ENCODE results near the gene COL8A1.

Gene COL8A1

DNA sequence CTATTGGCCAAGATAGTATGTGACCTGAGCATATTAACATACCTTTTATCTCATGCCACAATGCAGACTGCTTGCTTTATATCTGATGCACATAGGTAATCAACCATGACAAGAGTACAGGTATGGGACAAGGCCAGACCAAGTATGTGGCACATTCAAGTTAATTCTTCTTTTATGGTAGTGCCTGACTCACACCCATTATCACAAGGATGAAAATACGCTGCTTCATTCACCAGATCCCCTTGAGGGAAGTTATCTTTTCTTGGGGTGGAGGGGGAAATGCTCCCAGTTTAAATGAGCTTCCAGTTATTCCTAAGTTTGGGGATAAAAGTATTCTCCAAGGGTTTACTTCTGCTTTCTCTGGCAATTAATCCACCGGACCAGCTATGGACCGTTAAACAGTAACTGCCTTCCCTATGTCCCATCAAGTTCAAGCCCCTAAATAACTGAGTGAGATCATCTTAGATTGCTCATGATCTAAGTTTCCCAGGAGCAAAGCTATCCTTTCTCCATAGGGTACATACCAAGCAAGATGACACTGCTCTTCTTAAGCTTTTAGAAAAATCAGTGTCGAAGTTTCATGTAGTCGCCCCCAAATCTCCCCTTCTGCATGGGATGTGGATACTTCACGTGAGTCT lies 1.9 kb downstream of the COL8A1 start:
- no peak for DNase-seq

DNA sequence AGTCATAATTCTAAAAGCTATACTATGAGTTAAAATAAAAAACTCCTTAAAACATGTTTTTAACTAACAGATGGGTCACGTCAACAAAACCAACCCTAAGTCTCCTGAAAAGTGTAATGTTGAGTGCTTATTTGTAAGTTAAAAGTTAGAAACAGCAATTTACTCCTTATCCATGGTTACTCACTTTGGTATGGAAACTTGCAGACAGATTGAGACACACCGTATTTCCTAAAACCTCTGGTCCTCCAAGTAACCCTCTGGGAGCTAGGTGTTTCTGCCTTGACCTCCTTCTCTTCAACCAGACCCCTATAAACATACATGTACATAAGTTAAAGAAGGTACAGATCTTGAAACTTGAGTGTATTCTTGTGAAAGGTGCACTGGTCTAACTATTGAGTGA lies 3.1 kb downstream of the COL8A1 start:
- DNase-seq, result no peak

DNA sequence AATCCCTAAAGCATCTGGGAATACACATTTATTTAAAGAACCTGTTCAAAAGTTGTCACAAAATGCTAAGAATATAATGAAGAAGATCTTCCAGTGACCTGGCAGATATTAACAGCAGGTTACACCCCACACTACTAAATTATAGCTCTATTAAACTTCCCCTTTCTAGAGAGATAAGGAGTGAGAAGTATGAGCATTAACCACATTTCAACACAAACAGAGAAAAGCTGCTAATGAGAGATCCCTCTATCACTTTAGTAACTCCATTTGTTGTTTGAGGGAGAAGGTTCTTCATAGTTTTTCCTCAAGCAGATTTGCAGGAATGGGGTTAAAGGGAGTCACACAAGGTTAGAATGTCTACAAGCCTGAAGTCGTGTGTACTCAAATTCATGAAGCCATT lies 3.6 kb downstream of the COL8A1 start:
- no peak for DNase-seq

DNA sequence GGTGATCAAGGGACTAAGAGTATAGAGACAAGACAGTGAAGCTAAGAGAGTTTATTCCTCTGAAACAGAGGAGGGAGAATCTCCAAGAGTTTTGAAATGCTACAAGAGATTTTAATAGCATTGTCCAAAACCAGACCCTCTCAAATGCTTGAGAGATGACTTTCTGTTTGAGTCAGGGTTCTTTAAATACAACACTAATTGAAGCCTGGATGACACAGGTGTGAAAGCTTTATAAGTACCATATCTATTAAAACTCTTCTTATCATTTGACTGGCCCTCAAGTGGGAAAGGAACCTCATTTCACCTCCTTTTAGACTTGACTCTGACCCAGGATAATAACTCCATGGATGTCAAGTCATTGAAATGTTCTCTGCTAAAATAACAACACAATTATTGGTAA lies 5.6 kb downstream of the COL8A1 start:
- DNase-seq, result no peak

DNA sequence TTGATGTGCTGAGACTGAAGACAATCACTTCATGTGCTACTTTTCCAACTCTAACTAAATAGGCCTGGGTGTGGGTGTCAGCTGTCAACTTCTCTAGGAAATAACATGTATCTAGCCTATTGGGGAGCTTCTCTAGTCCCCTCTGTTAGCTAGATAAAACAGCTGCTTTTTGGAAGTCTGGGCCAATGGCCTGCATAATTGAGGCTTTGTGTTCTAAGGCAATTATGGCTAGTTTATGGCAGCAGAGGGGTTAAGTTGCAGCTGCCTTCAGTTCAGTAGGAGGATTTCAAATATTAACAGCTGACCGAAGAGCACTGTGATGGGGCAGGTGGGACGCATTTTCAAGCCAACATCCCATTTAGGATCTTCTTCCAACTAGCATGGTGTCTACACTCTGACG lies 6.4 kb downstream of the COL8A1 start:
- DNase-seq, result no peak

DNA sequence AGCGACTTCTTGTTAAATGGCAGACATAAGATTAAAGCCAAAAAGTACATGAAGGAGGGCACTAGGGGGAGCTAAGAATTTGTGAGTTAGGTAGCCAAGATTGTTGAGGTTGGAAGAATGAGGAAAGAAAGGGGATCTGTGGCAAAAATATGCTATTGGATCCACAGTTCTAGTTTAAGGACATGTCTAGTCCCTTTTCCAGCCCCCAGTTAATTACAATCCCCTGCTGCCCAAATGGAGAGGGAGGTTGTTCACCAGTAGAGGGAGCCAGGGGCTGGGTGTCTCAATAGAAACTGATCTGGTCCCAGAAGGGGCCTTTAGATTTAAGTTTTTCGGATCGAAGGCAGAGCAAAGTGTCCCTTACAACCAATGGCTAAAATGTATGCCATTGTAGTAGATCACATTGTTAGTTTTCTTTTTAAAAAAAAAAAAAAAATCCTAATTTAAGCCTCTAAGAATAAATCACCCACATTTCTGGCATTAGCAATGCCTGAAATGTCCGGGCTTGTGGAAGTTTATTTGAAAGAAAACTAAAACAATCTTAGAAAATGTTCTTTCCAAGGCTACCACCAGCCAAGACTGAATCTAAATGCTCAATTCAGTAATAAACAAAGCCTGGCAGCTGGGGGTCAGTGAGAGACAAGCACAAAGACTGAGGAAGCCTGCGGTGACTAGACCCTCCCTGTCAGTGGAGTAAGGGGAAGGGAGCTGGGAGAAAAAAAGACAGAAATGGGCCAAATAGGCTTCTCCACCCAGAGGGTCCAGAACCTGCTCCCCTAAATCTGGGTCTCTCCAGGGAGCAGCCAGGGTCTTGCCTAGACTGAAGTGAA lies 7.1 kb downstream of the COL8A1 start:
- DNase-seq, result no peak

DNA sequence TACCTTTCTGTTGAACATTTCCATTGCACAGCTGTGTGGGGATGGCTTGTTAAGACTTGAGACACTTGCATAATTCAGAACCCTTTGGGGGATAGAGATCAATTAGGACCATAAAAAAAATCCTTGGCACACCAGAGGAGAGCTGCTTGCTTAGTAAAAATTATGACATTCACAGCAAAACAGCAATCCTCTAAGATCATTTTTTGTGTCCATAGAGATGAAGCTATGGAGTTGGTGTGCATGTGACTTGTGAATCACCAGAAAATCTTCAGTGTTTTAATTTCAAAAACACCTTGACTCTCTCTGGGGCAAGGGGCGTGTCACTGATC lies 7.7 kb downstream of the COL8A1 start:
- DNase-seq, result no peak

DNA sequence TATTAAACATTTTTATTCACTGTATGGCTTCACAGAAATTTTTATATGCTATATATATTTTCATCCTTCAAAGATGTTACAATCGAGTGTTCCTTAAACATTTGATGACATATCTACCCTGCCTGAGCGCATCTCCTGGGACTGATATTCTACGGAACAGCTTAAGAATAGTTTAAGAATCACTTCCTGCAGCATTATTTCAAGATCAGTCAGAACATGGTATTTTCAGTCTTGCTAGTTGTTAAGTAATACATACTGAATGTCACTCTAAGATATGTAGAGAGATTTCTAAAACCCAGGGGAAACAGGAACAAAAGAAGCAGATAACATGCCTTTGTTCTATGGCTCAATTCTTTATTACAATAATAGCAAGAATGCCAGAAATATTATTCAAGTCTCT lies 8.7 kb downstream of the COL8A1 start:
- DNase-seq, result no peak

DNA sequence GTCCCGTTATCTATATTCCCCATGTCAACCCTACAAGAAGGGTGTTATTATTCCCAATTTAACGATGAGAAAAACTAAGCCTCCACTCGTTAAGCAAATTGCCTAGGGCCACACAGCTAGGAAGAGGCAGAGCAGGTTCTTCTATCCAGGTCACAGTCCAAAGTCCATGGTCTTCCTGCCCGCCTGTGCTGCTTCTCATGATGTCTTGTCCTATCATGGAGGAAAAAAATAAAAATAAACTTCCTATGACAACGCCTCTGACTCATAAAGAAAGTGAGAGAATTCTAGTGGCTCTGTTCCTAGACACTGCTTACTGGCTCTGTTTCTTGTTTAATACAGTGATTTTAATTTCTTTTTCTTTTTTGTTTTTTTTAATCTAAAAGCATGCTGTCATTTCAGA lies 9.7 kb downstream of the COL8A1 start:
- no peak for DNase-seq

DNA sequence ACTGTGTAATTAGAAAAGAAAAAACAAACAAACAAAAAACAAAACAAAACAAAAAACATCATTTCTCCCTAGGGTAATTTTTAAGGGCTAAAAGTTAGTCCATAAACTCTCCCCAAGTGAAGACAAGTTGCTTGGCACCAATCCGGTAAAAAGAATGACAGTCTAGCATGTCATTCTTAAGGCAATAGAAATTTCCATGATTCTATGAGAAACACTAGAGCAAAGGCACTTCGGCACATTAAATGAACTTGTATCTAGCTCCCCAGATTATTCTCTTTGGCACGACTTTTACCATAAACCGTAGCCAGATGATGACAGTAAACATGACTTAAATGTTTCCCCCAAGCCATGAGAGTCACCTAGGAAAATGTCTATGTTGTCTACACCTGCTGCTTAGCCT lies 10.1 kb downstream of the COL8A1 start:
- DNase-seq, result no peak

DNA sequence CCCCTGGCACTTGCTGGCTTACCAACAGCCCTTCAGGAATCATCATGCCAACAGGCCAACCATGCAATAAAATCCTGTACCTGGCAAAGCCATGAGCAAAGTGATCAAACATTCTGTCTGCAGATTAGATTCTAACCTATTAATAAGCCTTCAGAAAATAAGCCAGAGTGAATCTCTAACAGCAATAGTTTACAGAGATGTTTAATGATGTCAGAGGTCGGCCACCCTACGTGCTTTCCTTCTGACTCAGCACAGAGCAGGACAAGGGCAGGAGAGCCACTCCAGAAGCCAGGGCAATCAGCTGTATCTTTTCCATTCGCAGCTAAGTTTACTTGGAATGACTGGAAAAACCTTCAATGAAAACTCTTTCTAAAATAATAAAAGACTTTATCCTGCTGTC lies 13.1 kb downstream of the COL8A1 start:
- no peak for DNase-seq

DNA sequence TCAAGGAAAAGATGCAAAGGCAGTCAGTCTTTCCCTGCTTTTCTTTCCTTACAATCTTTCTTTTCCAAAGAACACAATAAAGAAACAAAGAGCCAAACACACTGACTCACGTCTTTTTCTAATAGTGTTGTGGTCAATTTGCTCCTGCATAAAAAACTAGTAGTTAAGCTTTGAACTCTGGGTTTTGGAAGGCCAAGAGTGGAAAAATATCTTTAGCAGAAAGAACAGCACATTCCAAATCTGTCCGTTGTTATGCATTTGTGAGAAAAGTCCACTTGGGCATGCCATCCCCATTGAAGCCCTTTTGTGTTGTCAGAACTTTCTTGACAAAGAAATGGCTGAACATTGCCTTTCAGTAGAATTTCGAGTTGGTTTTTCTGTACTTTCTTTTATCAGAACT lies 18.2 kb downstream of the COL8A1 start:
- DNase-seq, result no peak

DNA sequence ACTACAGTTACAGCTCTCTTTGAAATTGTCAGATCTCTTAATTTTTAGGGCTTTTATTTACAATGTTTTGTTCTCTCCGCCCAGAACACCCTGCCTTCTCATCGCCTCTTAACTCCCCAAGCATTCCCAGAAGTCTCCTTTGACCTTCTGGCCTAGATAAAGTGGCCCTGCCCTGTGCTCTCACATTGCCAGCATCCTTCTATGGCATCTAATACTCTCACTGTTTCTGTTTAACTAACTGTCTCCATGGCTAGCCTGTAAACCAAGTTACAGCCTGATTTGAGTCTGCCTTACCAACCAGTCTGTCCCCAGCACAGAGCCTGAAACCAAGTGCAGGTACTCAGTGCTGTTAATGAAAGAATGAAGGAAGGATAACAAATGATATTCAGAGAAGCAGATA lies 19.9 kb downstream of the COL8A1 start:
- DNase-seq, result no peak

DNA sequence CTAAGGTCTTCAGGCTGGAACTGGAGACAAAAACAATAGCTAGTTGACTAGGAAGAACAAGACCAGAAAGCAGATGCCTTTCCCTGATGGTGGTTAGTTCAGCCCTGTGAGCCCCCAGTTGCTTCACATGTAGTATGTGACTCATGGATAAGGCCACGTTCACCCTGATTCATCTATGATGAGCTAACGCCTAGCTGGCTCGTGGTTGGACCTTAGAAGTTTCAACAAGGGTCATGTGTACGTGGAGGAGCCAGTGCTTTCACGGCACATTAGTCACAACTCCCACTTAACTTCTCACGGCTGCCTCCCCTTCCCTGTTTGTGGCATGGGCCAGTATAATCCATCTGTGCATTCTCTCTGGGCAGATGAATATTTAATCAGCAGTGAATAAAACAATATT lies 20.6 kb downstream of the COL8A1 start:
- DNase-seq, result no peak

DNA sequence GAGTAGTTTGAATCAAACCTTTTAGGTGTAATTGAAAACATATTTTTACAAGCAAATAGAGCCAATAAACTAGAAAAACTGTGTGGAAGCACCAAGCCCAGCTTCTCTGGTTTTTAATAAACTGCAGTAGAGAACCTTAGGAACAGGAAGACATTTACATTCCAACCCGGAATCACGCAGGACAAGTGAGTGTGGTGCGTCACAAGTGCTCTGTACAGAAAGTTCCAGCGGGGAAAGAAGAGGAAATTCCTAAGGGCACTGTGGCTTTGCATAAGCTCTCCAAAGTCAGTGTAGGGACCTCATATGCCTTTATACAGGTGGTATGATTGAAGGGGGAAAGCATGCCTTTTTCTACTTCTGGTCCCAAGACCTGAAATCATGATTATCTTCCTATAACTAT lies 21.6 kb downstream of the COL8A1 start:
- no peak for DNase-seq

DNA sequence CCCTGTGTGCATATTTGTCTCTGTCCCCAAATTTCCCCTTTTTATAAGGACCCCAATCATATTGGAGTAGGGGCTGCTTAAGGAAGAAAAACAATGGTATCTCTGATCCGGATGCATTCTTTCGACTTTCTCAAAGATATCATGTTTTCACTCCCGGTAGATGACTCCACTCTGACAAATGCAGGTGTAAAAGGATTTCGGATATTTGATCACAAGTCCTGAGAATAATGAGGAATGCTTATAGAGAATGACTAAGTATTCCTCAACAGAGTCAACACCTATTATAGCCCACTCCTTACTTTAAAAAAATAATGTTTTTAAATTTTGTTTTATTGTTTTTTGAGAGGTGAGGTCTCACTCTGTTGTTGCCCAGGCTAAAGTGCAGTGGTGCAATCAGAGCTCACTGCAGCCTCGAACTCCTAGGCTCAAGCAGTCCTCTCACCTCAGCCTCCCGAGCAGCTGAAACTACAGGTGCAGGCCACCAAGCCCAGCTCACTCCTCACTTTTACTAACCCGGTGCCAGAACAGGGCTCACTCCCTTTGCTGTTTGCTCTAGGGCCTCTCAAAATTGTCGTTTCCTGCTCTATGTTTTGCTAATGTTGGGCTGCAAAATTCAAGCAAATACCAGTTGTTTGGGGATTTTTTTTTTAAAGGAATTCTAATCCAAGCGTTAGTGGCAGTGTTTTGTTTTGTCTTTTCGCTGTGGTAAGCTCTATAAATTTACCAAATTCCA lies 24.6 kb downstream of the COL8A1 start:
- no peak for DNase-seq

DNA sequence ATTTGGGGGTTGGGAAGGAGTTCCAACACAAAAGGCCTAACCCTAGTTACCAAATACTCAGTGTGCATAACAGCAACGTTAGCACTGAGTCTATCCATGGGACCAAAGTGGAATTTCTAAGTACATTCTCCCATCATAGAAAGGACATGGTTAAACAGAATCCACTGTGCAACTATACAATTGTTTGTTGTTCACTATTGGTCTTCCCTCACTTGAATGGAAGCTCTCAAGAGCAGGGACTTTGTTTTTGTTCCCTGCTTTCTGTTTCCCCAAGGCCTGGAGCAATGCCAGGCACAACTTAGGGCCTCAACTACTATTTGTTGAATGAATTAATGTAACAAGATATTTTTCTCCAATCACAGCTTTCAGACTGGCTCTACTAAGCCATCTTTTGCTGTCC lies 25.6 kb downstream of the COL8A1 start:
- no peak for DNase-seq

DNA sequence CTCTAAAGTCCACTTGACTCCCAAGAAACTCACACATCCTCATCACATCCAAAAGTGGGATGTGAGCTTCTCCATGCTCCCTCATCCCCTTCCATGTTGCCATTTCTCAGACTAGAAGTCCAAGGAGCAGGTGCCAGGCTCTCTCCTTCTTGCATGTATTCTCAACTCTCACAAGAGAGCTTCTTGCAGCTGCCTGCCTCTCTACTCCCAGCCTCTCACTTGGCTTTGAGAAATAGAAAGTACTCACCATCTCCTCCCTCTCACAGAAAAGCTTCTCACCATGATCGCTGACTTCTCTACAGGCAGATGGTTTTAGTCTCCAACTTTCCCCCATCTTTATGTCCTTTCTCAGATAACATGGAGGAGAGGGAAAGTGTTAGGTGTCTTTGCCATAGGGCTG lies 26.6 kb downstream of the COL8A1 start:
- DNase-seq, result no peak

DNA sequence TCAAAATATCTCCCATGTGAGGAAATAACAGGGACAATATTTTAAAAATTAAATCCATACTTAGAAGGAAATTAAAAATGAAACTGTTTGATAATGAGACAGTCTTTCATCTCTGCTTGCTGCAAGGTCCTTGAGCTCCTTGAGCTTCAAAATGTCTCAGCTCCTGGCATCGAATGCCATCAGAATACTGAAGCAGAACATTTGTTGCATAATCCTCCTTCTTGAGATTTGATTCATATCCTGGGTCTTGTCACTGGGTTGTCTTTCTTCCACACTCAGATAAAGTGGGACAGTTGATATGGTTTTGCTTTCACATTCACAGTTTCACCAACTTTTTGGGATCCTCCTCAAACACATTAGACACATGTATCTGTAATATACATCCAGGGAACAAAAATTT lies 27.8 kb downstream of the COL8A1 start:
- DNase-seq, result no peak

DNA sequence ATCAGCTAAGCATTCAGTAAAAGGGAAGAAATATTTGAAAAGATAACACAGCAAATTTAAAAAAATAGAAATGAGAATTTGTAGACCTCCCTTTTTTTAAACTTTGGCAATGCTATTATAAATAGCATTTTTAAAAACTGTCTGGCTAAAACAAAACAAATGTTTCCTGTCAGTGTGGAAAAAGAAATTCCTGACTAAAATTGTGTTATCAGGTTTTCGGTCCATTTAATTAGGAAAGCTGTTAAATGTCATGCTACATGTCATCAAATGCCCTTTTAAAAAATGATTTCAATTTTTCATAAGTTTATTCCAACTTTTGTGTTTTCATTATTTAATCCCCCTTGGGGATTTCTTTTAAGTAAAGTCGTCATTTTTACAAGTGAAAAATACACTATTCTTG lies 29.6 kb downstream of the COL8A1 start:
- DNase-seq, result no peak

DNA sequence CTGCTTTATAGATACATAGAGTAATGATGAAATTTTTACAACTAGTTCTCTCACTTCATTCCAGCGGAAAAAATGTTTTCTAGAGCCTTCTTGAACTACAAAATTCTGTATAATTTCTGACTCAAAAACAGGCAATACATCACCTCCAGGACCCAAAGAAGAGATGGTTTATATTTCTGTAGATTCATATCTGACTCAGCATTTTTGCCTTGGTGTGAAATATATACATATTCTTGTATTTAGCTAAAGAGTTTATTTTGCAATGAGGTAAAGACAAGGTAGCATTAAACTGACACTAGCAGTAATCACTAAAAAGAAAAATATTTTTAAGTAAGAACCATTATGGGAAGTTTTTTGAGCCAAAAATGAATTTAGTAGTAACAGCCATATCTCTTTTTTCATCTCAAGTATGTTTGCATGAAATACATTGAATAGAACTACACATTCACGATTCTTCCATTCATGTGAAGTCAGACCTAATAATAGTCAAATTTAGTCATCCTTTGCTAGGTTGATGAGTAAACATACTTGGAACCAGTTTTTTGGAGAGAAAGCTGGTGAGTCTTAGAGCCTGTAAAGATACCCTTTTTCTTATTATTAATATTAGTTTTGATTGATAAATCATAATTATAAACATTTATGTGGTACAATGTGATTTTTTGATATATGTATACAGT lies 31.6 kb downstream of the COL8A1 start:
- no peak for DNase-seq

DNA sequence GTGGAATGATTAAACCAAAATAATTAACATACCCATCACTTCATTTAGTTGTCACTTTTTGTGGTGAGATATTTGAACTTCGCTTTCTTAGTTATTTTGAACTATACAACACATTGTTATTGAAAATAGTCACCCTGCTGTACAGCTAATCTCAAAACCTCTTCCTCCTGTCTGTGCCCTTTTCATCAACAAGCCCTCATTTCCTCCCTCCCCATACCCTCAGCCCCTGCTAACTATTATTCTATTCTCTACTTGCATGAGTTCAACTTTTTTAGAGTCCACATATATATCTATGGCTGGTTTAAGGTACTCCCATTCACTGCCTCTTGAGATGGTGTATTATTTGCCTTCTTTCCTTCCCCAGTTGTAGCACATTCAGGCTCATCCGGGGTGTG lies 32.2 kb downstream of the COL8A1 start:
- no peak for DNase-seq

DNA sequence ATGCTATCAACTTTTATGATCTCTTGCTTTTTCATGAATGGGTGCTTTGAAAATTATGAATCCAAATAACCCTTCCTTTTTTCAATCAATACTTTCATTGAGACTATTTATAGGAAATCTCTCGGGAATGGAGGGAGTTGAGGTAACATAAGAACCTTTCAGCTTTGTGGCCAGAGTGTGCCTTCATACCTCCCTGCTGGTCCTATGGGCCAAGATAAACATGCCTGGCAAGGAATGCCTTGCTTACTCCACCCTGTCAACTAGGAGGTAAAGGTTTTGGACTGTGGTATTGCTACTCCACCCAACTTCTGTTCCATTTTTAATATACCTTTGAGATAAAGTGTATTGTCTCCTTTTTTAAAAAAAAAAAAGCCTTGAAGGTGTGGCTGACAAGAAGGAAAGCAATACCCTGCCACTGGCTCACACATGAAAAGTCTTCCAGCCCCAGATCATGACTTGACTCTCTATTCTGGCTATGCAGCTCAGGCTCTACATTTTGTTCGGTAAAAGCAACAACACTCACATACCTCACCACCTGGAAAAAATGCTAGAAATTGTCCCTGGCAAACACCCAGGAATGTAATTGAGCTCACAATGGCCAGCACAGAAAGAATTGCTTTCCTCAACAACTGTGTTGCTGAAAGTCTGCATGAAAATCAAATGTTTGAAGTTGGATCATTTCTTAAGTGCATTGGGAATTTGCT lies 35.8 kb downstream of the COL8A1 start:
- no peak for DNase-seq
